Measurements from ENCODE around the gene ACOX1. TPM values are rescaled to one million over a fixed set of nuclear protein-coding genes. Genes with fewer than 3 reads are reported as not detected.
A peak's percentile ranks its signal among the peaks of the same experiment; 100 is the strongest.

The ACOX1 gene
- 18.2 and 22.5 TPM in 2 replicates for total RNA-seq (2014; rRNA removed; shearing (Covaris generic); ENCODE audit: low replicate concordance)

- peak within 1 kb of the TSS; percentile 82 for H2AFZ ChIP-seq (ENCODE audit: low read length)
- peaks cover 51% of the 10 kb centered on the region for H3K4me1 ChIP-seq (ENCODE audit: low read length)
- no peaks in the 10 kb centered on the region for H3K9me3 ChIP-seq (ENCODE audit: low read length)
- H3K27ac ChIP-seq (ENCODE audit: low read length), result peak within 1 kb of the TSS; percentile 72
- peaks cover 45% of the 10 kb centered on the region for H3K79me2 ChIP-seq (ENCODE audit: low read length)
- H3K9ac ChIP-seq (ENCODE audit: low read length), result peak within 1 kb of the TSS; percentile 79
- H4K20me1 ChIP-seq (ENCODE audit: insufficient read depth, low read depth, low read length), result no peaks in the 10 kb centered on the region
- H3K27me3 ChIP-seq (ENCODE audit: low read length), result no peaks in the 10 kb centered on the region
- H3K4me3 ChIP-seq (ENCODE audit: low read length), result peak within 1 kb of the TSS; percentile 73
- DNase-seq, result peak; percentile 98
- H3K9me2 ChIP-seq (replicated peaks; ENCODE audit: insufficient read depth, low read length), result no peaks in the 10 kb centered on the region
- H3K36me3 ChIP-seq (ENCODE audit: insufficient read depth, low read length), result no peaks in the 10 kb centered on the region
- peak within 1 kb of the TSS; percentile 68 for H3K4me2 ChIP-seq (ENCODE audit: low read depth, low read length, poor library complexity, severe bottlenecking)
Observed at GRCh38 chr17:75978938-75979704, at the start of gene ACOX1, which contains the start of gene TEN1. Gene ACOX1 (minus strand): TSS chr17:75979166. CDS start chr17:75979073, 93 bp downstream. Gene TEN1 (plus strand): TSS chr17:75979240. CDS start chr17:75986193, 6,953 bp downstream.

DNA sequence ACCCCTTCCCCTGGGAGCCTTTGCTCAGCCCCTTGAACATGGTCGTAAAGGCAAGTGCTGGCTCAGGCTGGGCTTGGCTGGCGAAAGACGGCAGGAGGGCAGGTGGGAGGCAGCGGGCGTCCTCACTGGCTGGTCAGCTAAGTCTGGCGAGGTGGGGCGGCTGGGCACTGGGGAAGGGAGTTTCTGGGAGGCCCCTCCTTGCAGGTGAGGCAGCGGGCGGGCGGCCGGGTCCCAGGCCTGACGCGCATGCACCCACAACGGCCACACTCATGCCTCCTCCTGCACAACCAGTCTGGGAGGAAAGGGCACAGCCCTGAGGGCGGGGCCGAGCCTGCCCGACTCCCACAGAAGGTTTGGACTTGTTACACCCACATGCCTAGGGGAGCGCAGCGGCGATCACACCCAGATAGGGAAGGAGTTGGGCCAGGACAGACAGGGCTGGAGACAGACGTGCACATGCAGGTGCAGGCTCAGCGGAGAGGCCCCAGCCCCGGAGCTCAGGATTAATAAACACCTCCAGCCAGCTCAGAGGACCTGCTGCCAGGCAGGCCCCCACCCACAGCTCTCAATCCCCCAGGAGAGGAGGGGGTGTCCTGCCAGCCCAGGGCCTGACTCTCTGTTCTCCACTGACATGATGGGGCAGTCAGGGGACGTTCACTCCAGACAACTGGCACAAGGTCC is 48.3 kb upstream of the ACOX1 start, which contains the start of gene EVPL:
TSS of gene EVPL (minus strand) at position 148 of the 681 bp plus-strand sequence. CDS start at position 40, 108 bp downstream.
- no peaks in the 10 kb centered on the region for H3K4me1 ChIP-seq (ENCODE audit: low read length)
- no peaks in the 10 kb centered on the region for H3K9me3 ChIP-seq (ENCODE audit: low read length)
- H3K4me3 ChIP-seq (ENCODE audit: low read length), result no peak within 1 kb of the TSS
- H3K27ac ChIP-seq (ENCODE audit: low read length), result no peak within 1 kb of the TSS
- H3K9ac ChIP-seq (ENCODE audit: low read length), result no peak within 1 kb of the TSS
- H3K4me2 ChIP-seq (ENCODE audit: low read depth, low read length, poor library complexity, severe bottlenecking), result no peak within 1 kb of the TSS
- H3K36me3 ChIP-seq (ENCODE audit: insufficient read depth, low read length), result no peaks in the 10 kb centered on the region
- H3K27me3 ChIP-seq (ENCODE audit: low read length), result no peaks in the 10 kb centered on the region
- no peak for DNase-seq
- H2AFZ ChIP-seq (ENCODE audit: low read length), result no peak within 1 kb of the TSS
- no peaks in the 10 kb centered on the region for H3K9me2 ChIP-seq (replicated peaks; ENCODE audit: insufficient read depth, low read length)
- no peaks in the 10 kb centered on the region for H3K79me2 ChIP-seq (ENCODE audit: low read length)
- no peaks in the 10 kb centered on the region for H4K20me1 ChIP-seq (ENCODE audit: insufficient read depth, low read depth, low read length)

DNA sequence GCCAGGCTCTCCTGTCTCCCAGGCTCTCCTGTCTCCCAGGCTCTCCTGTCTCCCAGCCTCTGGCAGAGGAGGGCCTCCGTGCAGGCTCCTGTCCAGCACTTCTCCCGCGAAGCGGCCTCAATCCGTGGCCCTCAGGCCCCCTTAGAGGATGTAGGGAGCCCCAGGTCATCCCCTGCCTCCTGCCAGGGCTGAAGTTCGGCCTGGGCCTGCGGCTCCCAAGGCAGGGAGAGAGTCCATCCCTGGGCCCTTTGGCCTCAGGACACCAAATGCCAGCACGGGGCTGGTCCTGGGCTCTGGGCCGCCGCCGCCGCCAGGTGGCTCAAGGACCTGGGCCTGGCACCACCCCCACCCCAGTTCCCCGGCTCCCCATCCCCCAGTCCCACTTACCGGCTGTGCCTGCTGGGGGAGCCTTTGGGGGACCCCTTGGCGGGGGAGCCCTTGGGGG is 47.8 kb upstream of the ACOX1 start:
- H3K4me1 ChIP-seq (ENCODE audit: low read length), result no peaks in the 10 kb centered on the region
- H3K9ac ChIP-seq (ENCODE audit: low read length), result no peak overlapping the region

DNA sequence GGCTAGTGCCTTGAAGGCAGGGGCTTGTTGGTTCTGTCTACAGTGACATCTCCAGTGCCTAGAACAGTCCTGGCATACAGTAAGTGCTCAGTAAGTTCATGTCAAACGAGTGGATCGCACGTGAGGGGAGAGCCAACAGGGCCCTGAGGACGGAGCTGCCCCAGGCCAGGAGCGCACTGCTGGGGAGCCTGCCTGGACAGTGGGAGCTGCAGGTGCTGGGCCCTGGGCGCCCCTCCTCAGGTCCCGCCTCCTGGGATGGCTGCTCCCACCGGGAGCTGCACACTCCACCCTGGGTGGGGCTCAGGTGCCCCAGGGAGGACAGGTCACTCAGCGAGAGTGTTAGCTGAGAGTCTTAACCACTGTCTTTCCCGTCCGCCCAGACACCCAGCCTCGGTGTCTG is 46.3 kb upstream of the ACOX1 start:
- DNase-seq, result no peak
- no peaks in the 10 kb centered on the region for H3K9me3 ChIP-seq (ENCODE audit: low read length)
- H3K27ac ChIP-seq (ENCODE audit: low read length), result no peak overlapping the region
- no peak overlapping the region for H3K9ac ChIP-seq (ENCODE audit: low read length)
- H2AFZ ChIP-seq (ENCODE audit: low read length), result no peak overlapping the region
- H3K4me3 ChIP-seq (ENCODE audit: low read length), result no peak overlapping the region
- H4K20me1 ChIP-seq (ENCODE audit: insufficient read depth, low read depth, low read length), result no peaks in the 10 kb centered on the region
- H3K9me2 ChIP-seq (replicated peaks; ENCODE audit: insufficient read depth, low read length), result no peaks in the 10 kb centered on the region
- no peak overlapping the region for H3K4me2 ChIP-seq (ENCODE audit: low read depth, low read length, poor library complexity, severe bottlenecking)
- H3K36me3 ChIP-seq (ENCODE audit: insufficient read depth, low read length), result no peaks in the 10 kb centered on the region
- H3K4me1 ChIP-seq (ENCODE audit: low read length), result peaks cover 6% of the 10 kb centered on the region
- H3K27me3 ChIP-seq (ENCODE audit: low read length), result no peaks in the 10 kb centered on the region
- no peaks in the 10 kb centered on the region for H3K79me2 ChIP-seq (ENCODE audit: low read length)

More for the DNA sequence above, 47.8 kb upstream of the ACOX1 start:
- no peak overlapping the region for H2AFZ ChIP-seq (ENCODE audit: low read length)
- H3K9me2 ChIP-seq (replicated peaks; ENCODE audit: insufficient read depth, low read length), result no peaks in the 10 kb centered on the region
- no peak overlapping the region for H3K4me3 ChIP-seq (ENCODE audit: low read length)
- no peaks in the 10 kb centered on the region for H3K27me3 ChIP-seq (ENCODE audit: low read length)
- H3K9me3 ChIP-seq (ENCODE audit: low read length), result no peaks in the 10 kb centered on the region
- no peak overlapping the region for H3K4me2 ChIP-seq (ENCODE audit: low read depth, low read length, poor library complexity, severe bottlenecking)
- no peak for DNase-seq
- no peaks in the 10 kb centered on the region for H3K79me2 ChIP-seq (ENCODE audit: low read length)
- H3K27ac ChIP-seq (ENCODE audit: low read length), result no peak overlapping the region
- H3K36me3 ChIP-seq (ENCODE audit: insufficient read depth, low read length), result no peaks in the 10 kb centered on the region
- no peaks in the 10 kb centered on the region for H4K20me1 ChIP-seq (ENCODE audit: insufficient read depth, low read depth, low read length)

DNA sequence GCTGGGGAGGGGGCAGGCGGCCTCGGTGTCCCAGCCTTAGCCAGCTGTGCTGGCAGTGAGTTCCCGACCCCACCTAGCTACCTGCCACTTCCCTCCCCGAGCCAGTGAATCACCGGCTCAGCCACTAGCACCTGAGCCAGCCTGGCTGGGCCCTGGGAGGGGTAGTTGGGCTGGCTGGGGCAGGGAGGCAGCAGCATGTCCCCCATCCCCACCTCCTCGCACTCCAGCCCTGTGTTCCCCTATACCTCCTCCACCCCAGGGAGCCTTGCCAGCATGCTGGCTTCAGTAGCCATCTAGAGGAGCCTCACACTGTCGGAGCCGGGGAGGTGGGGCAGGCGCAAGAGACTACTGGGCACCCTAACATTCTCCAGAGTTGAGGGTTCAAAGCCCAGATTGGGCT is 45.4 kb upstream of the ACOX1 start:
- Histone ChIP-seq H3K79me2 (ENCODE audit: low read length) (no peaks in the 10 kb centered on the region), H3K9ac (ENCODE audit: low read length) (no peak overlapping the region), H3K4me2 (ENCODE audit: low read depth, low read length, poor library complexity, severe bottlenecking) (no peak overlapping the region), H4K20me1 (ENCODE audit: insufficient read depth, low read depth, low read length) (no peaks in the 10 kb centered on the region), H3K9me2 (replicated peaks; ENCODE audit: insufficient read depth, low read length) (no peaks in the 10 kb centered on the region), H3K9me3 (ENCODE audit: low read length) (no peaks in the 10 kb centered on the region), H3K4me1 (ENCODE audit: low read length) (peaks cover 11% of the 10 kb centered on the region), H2AFZ (ENCODE audit: low read length) (no peak overlapping the region), H3K27ac (ENCODE audit: low read length) (no peak overlapping the region), H3K36me3 (ENCODE audit: insufficient read depth, low read length) (no peaks in the 10 kb centered on the region), H3K27me3 (ENCODE audit: low read length) (no peaks in the 10 kb centered on the region), H3K4me3 (ENCODE audit: low read length) (no peak overlapping the region)
- no peak for DNase-seq

DNA sequence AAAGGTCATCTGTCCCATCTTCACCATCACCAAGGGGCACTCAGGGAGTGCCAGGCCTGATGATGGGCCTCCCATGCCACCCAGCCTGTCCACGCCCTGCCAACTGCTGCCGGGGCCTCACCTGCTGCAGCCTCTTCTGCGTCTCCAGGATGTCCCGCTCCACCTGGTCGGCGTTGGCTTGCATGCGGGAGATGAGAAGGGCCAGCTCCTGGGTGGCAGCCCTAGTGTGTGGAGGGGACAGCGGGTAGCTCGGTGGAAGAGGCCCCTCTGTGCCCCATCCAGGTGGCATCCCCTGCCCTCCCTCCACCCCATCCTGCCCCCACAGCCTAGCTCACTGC is 44.9 kb upstream of the ACOX1 start:
- no peak for DNase-seq
- Histone ChIP-seq H3K27me3 (ENCODE audit: low read length) (no peaks in the 10 kb centered on the region), H3K79me2 (ENCODE audit: low read length) (no peaks in the 10 kb centered on the region), H4K20me1 (ENCODE audit: insufficient read depth, low read depth, low read length) (no peaks in the 10 kb centered on the region), H3K27ac (ENCODE audit: low read length) (no peak overlapping the region), H3K4me1 (ENCODE audit: low read length) (peaks cover 11% of the 10 kb centered on the region), H2AFZ (ENCODE audit: low read length) (no peak overlapping the region), H3K9me3 (ENCODE audit: low read length) (no peaks in the 10 kb centered on the region), H3K4me3 (ENCODE audit: low read length) (no peak overlapping the region), H3K9me2 (replicated peaks; ENCODE audit: insufficient read depth, low read length) (no peaks in the 10 kb centered on the region), H3K9ac (ENCODE audit: low read length) (no peak overlapping the region), H3K4me2 (ENCODE audit: low read depth, low read length, poor library complexity, severe bottlenecking) (no peak overlapping the region), H3K36me3 (ENCODE audit: insufficient read depth, low read length) (no peaks in the 10 kb centered on the region)

DNA sequence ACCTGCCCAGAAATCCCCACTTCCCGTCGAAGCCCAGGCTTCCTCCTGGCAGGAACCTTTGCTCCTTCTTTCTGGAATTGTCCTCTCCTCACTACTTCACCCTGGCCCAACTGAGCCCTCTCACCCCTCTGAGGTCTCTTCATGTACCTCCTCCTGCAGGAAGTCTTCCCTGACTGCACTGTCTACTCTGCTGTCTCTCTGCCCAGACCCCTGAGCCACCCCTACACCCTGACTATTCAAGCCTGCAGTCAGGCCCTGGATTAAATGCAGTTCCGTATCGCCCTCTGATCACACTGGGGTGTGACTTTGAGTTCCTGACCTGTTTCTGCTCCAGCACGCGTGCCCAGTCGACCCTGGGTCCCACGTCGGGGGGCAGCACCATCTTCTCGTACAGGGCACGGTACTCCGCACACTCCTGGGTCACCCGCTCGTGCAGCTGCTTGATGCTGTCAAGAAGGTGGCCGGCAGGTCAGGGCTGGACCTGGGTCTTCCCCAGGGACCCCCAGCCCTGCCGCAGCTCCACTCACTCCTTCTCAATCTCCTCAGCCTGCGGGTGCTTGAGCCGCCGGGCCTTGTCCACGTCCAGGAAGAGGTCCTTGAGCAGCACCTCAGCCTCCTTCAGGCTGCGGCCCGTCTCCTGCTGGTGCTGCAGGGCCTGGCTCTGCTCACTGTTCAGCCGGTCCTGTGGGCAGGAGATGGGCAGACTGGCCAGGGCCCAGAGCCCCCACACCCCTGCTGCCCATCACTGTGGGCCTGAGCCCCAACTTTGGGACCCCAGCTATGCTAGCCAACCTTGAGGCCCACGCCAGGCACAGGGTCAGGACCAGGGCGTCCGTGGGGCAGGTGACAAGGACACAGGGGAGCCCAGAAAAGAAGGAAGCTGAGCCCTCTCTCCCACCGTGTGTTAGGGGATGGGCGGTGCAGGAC is 44.3 kb upstream of the ACOX1 start:
- Histone ChIP-seq H4K20me1 (ENCODE audit: insufficient read depth, low read depth, low read length) (no peaks in the 10 kb centered on the region), H3K9me2 (replicated peaks; ENCODE audit: insufficient read depth, low read length) (no peaks in the 10 kb centered on the region), H3K4me2 (ENCODE audit: low read depth, low read length, poor library complexity, severe bottlenecking) (no peak overlapping the region), H3K27ac (ENCODE audit: low read length) (no peak overlapping the region), H3K4me1 (ENCODE audit: low read length) (peaks cover 11% of the 10 kb centered on the region), H3K79me2 (ENCODE audit: low read length) (no peaks in the 10 kb centered on the region), H3K36me3 (ENCODE audit: insufficient read depth, low read length) (no peaks in the 10 kb centered on the region), H3K9ac (ENCODE audit: low read length) (no peak overlapping the region), H3K4me3 (ENCODE audit: low read length) (no peak overlapping the region), H2AFZ (ENCODE audit: low read length) (no peak overlapping the region), H3K9me3 (ENCODE audit: low read length) (no peaks in the 10 kb centered on the region), H3K27me3 (ENCODE audit: low read length) (no peaks in the 10 kb centered on the region)
- DNase-seq, result no peak
